K562 (cell line): ENCODE measurements around the gene CPED1. TPM values are rescaled to one million over a fixed set of nuclear protein-coding genes. Genes with fewer than 3 reads are reported as not detected.

Experiments used
- CEBPB ChIP-seq: fragments of 450-650 bp; IDR thresholded peaks from 2 replicates; pipeline ENCODE4 v1.6.1; 2016; ENCODE audit warnings: missing genetic modification characterization, missing compliant biosample characterization
- CEBPG ChIP-seq, 3 experiments: fragments of 200-800 bp in 1 of 3; sonication (Bioruptor generic) in 1 of 3; sonication (generic) in 1 of 3; formaldehyde crosslinking in 1 of 3; IDR thresholded peaks in 2 of 3; conservative IDR thresholded peaks in 1 of 3; 2 replicates each; pipeline versions ENCODE4 v1.6.1 to v1.8.0; 2016 to 2022; ENCODE audit warnings: missing compliant biosample characterization in 2 of 3, missing genetic modification characterization in 2 of 3, mild to moderate bottlenecking in 1 of 3, missing genetic modification reagents in 1 of 3
- E4F1 ChIP-seq: fragments of 250-450 bp; sonication (Bioruptor Pico); IDR thresholded peaks from 2 replicates; pipeline ENCODE4 v1.5.0; 2021; ENCODE audit warnings: mild to moderate bottlenecking, borderline replicate concordance
- KAT7 ChIP-seq: sonication (generic); formaldehyde crosslinking; IDR thresholded peaks from 2 replicates; pipeline ENCODE4 v1.8.0; 2022; ENCODE audit warnings: missing genetic modification reagents, mild to moderate bottlenecking, borderline replicate concordance
- MCM7 ChIP-seq, 2 experiments: fragments of 450-650 bp; IDR thresholded peaks; 2 replicates each; pipeline ENCODE4 v1.6.1; 2016 to 2018
- MXI1 ChIP-seq: IDR thresholded peaks from 2 replicates; pipeline ENCODE4 v1.6.1; 2011; ENCODE audit warnings: low read depth, mild to moderate bottlenecking, improper control_type of control experiment, low read length
- NR2C2 ChIP-seq, 2 experiments: fragments of 200-800 bp in 1 of 2; sonication (Bioruptor generic) in 1 of 2; sonication (generic) in 1 of 2; formaldehyde crosslinking in 1 of 2; IDR thresholded peaks; 2 replicates each; pipeline versions ENCODE4 v1.6.1 to v1.8.0; 2016 to 2022; ENCODE audit warnings: mild to moderate bottlenecking in 1 of 2, missing compliant biosample characterization in 1 of 2, missing genetic modification characterization in 1 of 2, missing genetic modification reagents in 1 of 2
- POLR3G ChIP-seq: IDR thresholded peaks from 2 replicates; pipeline ENCODE4 v1.6.1; 2011; ENCODE audit not compliant: insufficient read length, insufficient replicate concordance; ENCODE audit errors: extremely low read depth
- RAD21 ChIP-seq, 2 experiments: fragments of 250-450 bp in 1 of 2; fragments of 450-650 bp in 1 of 2; sonication (Bioruptor Pico) in 1 of 2; formaldehyde crosslinking in 1 of 2; IDR thresholded peaks in 1 of 2; conservative IDR thresholded peaks in 1 of 2; 2 replicates each; pipeline versions ENCODE4 v1.4.0 to v1.8.0; 2020 to 2022; ENCODE audit warnings: mild to moderate bottlenecking in 2 of 2, moderate library complexity in 1 of 2
- SNRNP70 ChIP-seq: fragments of 200-400 bp; formaldehyde crosslinking; optimal IDR thresholded peaks from 2 replicates; pipeline ENCODE3; 2017; ENCODE audit warnings: low read depth, low read length
- SRF ChIP-seq, 2 experiments: fragments of 250-450, 450-650 bp in 1 of 2; sonication (Bioruptor Pico) in 1 of 2; sonication (generic) in 1 of 2; formaldehyde crosslinking; IDR thresholded peaks; 2 replicates each; pipeline versions ENCODE4 v1.5.0 to v1.5.1; 2020 to 2022; ENCODE audit warnings: mild to moderate bottlenecking in 1 of 2, missing genetic modification reagents in 1 of 2
- ZBTB49 ChIP-seq: sonication (generic); formaldehyde crosslinking; IDR thresholded peaks from 2 replicates; pipeline ENCODE4 v1.8.0; 2022; ENCODE audit warnings: missing genetic modification reagents, mild to moderate bottlenecking, borderline replicate concordance
- ZFPM2 ChIP-seq: fragments of 250-450 bp; sonication (Bioruptor Pico); IDR thresholded peaks from 2 replicates; pipeline ENCODE4 v1.5.1; 2022; ENCODE audit warnings: mild to moderate bottlenecking
- ZNF23 ChIP-seq: fragments of 250-450 bp; sonication (Bioruptor Pico); IDR thresholded peaks from 2 replicates; pipeline ENCODE4 v1.4.0; 2020; ENCODE audit warnings: mild to moderate bottlenecking
- ZNF324 ChIP-seq: fragments of 250-450 bp; sonication (Bioruptor Pico); IDR thresholded peaks from 2 replicates; pipeline ENCODE4 v1.4.0; 2020; ENCODE audit warnings: mild to moderate bottlenecking
- ZNF695 ChIP-seq: fragments of 450-650 bp; formaldehyde crosslinking; IDR thresholded peaks from 2 replicates; pipeline ENCODE4 v1.4.0; 2020; ENCODE audit warnings: mild to moderate bottlenecking, moderate library complexity
- polyA plus RNA-seq, 8 experiments: library from polyadenylated mRNA; depleted of rRNA in 4 of 8; stranded (reverse) in 5 of 8; unstranded in 3 of 8; fragments of >200 nt; fragmentation: Nextera tagmentation in 2 of 8; fragmentation: Illumina TruSeq in 1 of 8; extraction: Ambion mirVana in 2 of 8; extraction: Trizol in 1 of 8; gene quantifications; 2 replicates each; pipeline versions ENCODE4 v1.2.1 to v1.2.3, GENCODE V29; 2011 to 2014; ENCODE audit warnings: inconsistent platforms in 1 of 8, missing spikeins in 1 of 8
- total RNA-seq, 7 experiments: library from RNA; depleted of rRNA in 6 of 7; stranded (reverse); fragments of >200 nt in 6 of 7; fragmentation: Illumina TruSeq in 2 of 7; extraction: Trizol in 2 of 7; gene quantifications; 2 replicates each; pipeline versions ENCODE4 v1.2.1 to v1.2.3, GENCODE V29; 2011 to 2021; ENCODE audit warnings: low replicate concordance in 1 of 7
- TF ChIP-seq, protein P1 (sequence below): fragments of 250-450 bp; sonication (Bioruptor Pico); IDR thresholded peaks from 2 replicates; pipeline ENCODE4 v1.8.0; 2022; ENCODE audit warnings: moderate library complexity, mild to moderate bottlenecking, inconsistent platforms
- TF ChIP-seq, protein P2 (sequence below): IDR thresholded peaks from 2 replicates; pipeline ENCODE4 v1.6.1; 2011; ENCODE audit warnings: borderline replicate concordance, low read depth, mild to moderate bottlenecking, moderate library complexity, low read length; ENCODE audit not compliant: insufficient read depth, poor library complexity, severe bottlenecking

Gene CPED1
- total and polyA plus RNA-seq, 9 of the 15 experiments (the other 6 are each of a cell fraction or from before 2014, with no cell fraction given): 195 to 393 (median 290) TPM

DNA sequence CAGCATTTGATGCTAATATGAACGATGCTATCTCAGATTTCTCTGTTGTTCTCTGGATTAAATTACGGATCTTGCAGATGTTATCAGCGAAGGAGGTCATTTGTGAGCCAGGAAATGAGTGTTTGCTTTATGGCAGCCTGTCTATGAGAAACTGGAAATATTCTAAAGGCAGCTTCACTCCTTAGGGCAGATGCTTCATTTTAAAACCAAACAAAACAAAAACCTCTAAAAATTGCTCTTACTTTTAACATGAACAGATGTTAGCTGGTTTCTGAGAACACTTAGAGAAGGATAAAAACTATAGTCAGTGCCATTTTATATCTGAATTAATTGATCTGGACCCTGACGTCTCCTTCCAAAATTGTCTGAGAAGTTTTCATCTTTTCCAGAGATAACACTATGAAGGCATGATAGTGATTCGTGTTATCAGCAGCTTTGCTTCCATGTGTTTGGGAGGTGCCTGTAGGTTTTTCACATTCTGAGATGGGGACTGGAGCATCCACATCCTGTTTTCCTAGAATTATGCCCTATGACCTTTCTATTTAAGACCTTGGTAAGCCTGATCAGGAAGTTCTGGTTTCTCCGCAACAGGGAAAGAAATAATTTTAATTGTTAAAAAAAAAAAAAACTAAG, 53.1 kb downstream of the CPED1 start (continued):
- no peak for TF ChIP-seq E4F1 (CRISPR knock-in tag)
- TF ChIP-seq, protein P1, sequence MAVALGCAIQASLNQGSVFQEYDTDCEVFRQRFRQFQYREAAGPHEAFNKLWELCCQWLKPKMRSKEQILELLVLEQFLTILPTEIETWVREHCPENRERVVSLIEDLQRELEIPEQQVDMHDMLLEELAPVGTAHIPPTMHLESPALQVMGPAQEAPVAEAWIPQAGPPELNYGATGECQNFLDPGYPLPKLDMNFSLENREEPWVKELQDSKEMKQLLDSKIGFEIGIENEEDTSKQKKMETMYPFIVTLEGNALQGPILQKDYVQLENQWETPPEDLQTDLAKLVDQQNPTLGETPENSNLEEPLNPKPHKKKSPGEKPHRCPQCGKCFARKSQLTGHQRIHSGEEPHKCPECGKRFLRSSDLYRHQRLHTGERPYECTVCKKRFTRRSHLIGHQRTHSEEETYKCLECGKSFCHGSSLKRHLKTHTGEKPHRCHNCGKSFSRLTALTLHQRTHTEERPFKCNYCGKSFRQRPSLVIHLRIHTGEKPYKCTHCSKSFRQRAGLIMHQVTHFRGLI (CRISPR knock-in tag): no peak
- TF ChIP-seq CEBPB (tag): no peak
- no peak for TF ChIP-seq KAT7 (CRISPR knock-in tag)
- no peak for TF ChIP-seq ZBTB49
- TF ChIP-seq NR2C2 (CRISPR knock-in tag; IDR thresholded peaks at IDR 0.05): no peak
- TF ChIP-seq NR2C2 (tag; IDR thresholded peaks at IDR 0.05): peak; percentile 93
- TF ChIP-seq ZNF324 (CRISPR knock-in tag): no peak
- TF ChIP-seq, protein P2, sequence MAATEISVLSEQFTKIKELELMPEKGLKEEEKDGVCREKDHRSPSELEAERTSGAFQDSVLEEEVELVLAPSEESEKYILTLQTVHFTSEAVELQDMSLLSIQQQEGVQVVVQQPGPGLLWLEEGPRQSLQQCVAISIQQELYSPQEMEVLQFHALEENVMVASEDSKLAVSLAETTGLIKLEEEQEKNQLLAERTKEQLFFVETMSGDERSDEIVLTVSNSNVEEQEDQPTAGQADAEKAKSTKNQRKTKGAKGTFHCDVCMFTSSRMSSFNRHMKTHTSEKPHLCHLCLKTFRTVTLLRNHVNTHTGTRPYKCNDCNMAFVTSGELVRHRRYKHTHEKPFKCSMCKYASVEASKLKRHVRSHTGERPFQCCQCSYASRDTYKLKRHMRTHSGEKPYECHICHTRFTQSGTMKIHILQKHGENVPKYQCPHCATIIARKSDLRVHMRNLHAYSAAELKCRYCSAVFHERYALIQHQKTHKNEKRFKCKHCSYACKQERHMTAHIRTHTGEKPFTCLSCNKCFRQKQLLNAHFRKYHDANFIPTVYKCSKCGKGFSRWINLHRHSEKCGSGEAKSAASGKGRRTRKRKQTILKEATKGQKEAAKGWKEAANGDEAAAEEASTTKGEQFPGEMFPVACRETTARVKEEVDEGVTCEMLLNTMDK: no peak
- TF ChIP-seq ZFPM2 (CRISPR knock-in tag): no peak
- no peak for TF ChIP-seq SRF (CRISPR knock-in tag; IDR thresholded peaks at IDR 0.05)
- TF ChIP-seq RAD21 (CRISPR knock-in tag; conservative IDR thresholded peaks at IDR 0.05 in 1 of 2, IDR thresholded peaks at IDR 0.05 in 1 of 2): 0 out of 4 replicates have a peak, but pooled peaks of 1 of the 2 experiments have one; percentile 14
- no peak for TF ChIP-seq SNRNP70
- no peak for TF ChIP-seq MCM7 (IDR thresholded peaks at IDR 0.05)
- TF ChIP-seq CEBPG (CRISPR knock-in tag; IDR thresholded peaks at IDR 0.05): no peak
- no peak for TF ChIP-seq CEBPG (tag; conservative IDR thresholded peaks at IDR 0.05 in 1 of 2, IDR thresholded peaks at IDR 0.05 in 1 of 2)
- 0 out of 2 replicates have a peak, but pooled peaks have one; percentile 9 for TF ChIP-seq ZNF23
- TF ChIP-seq POLR3G: no peak
- TF ChIP-seq MXI1: no peak; the same call in 1 of the 2 replicates
- TF ChIP-seq ZNF695: no peak
